ENCODE data around the gene TSPEAR. TPM values are rescaled to one million over a fixed set of nuclear protein-coding genes. Genes with fewer than 3 reads are reported as not detected.
"Not testable (repeated sequence)": the region's sequence is repeated elsewhere in the genome, so short reads cannot be mapped to it uniquely, and the experiment has no call there.

The TSPEAR gene
- total RNA-seq, 1 donor from 2014 or later, result not detected

GRCh38 chr21:44512496-44513388 is 198.6 kb downstream of the TSPEAR start:
- ATAC-seq (no peak), DNase-seq (ENCODE audit: low spot score) (no peak)

GRCh38 chr21:44511938-44512275 is 199.5 kb downstream of the TSPEAR start:
- no peak for DNase-seq (ENCODE audit: low spot score)
- no peak for ATAC-seq

GRCh38 chr21:44511219-44511937 is 200.0 kb downstream of the TSPEAR start:
- no peak for DNase-seq (ENCODE audit: low spot score)

GRCh38 chr21:44510508-44511218 is 200.7 kb downstream of the TSPEAR start:
- peak; percentile 78 for DNase-seq (ENCODE audit: low spot score)
- peak; percentile 82 for ATAC-seq

More at GRCh38 chr21:44511219-44511937, 200.0 kb downstream of the TSPEAR start:
- ATAC-seq, result no peak

GRCh38 chr21:44510109-44510507 is 201.3 kb downstream of the TSPEAR start:
- ATAC-seq (peak; percentile 7), DNase-seq (ENCODE audit: low spot score) (no peak)

- peak; percentile 89 for ATAC-seq
- DNase-seq (ENCODE audit: low spot score), result peak; percentile 90
Observed at GRCh38 chr21:44509539-44509938, 201.8 kb downstream of the TSPEAR start.

- no peak for ATAC-seq
- DNase-seq (ENCODE audit: low spot score), result no peak
Observed at GRCh38 chr21:44508711-44509445, 202.5 kb downstream of the TSPEAR start.

- ATAC-seq (peak; percentile 29), DNase-seq (ENCODE audit: low spot score) (peak; percentile 60)
Observed at GRCh38 chr21:44508426-44508710, 203.0 kb downstream of the TSPEAR start.

- DNase-seq (ENCODE audit: low spot score) (no peak), ATAC-seq (no peak)
Observed at GRCh38 chr21:44507673-44508425, 203.5 kb downstream of the TSPEAR start.

GRCh38 chr21:44506279-44507255 is 204.8 kb downstream of the TSPEAR start:
- DNase-seq (ENCODE audit: low spot score) (no peak), ATAC-seq (no peak)

GRCh38 chr21:44505673-44506278 is 205.6 kb downstream of the TSPEAR start:
- no peak for ATAC-seq
- DNase-seq (ENCODE audit: low spot score), result no peak

GRCh38 chr21:44503901-44504399 is 207.4 kb downstream of the TSPEAR start:
- no peak for DNase-seq (ENCODE audit: low spot score)
- ATAC-seq, result no peak

- not testable (repeated sequence) for DNase-seq (ENCODE audit: low spot score); ATAC-seq
Observed at GRCh38 chr21:44503006-44503889, 208.1 kb downstream of the TSPEAR start.

- DNase-seq (ENCODE audit: low spot score), result no peak
- no peak for ATAC-seq
Observed at GRCh38 chr21:44502171-44502958, 209.0 kb downstream of the TSPEAR start.

- no peak for DNase-seq (ENCODE audit: low spot score)
- no peak for ATAC-seq
Observed at GRCh38 chr21:44500111-44500510, 211.3 kb downstream of the TSPEAR start.

- ATAC-seq (no peak), DNase-seq (ENCODE audit: low spot score) (no peak)
Observed at GRCh38 chr21:44499631-44500030, 211.7 kb downstream of the TSPEAR start.

- no peak for ATAC-seq
- DNase-seq (ENCODE audit: low spot score), result no peak
Observed at GRCh38 chr21:44499211-44499560, 212.2 kb downstream of the TSPEAR start.

All from left lobe of liver (tissue), 2 donors.